Measurements from ENCODE around the gene BRD2.

The BRD2 gene

DNA sequence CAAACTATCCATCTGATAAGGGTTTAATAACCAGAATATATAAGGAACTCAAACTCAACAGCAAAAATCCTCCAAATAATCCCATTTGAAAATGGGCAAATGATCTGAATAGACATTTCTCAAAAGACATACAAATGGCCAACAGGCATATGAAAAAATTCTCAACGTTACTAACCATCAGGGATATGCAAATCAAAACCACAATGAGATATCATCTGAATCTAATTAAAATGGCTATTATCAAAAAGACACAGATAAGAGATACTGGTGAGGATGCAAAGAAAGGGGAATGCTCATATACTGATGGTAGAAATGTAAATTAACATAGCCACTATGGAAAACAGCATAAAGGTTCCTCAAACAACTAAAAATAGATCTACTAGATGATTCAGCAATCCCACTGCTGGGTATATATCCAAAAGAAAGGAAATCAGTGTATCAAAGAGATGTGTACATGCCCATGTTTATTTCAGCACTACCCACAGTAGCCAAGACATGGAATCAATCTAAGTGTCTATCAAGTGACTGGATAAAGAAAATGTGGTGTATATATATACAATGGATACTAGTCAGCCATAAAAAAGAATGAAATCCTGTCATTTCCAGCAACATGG lies 6.1 kb upstream of the BRD2 start:
- Histone ChIP-seq H3K9me3 (ENCODE audit: control insufficient read depth in 1 of 2, low read length in 2 of 2) (no peaks in the 10 kb centered on the region), H3K4me1 (ENCODE audit: control insufficient read depth in 1 of 2, insufficient read depth in 2 of 2, low read length in 2 of 2) (peaks cover 15 to 22% of the 10 kb centered on the region in 2 donors), H3K9ac (ENCODE audit: low read depth in 1 of 2, low read length in 2 of 2) (no peak overlapping the region), H3K4me3 (ENCODE audit: low read depth in 1 of 2, low read length in 2 of 2) (no peak overlapping the region), H3K27me3 (ENCODE audit: control insufficient read depth in 1 of 2, insufficient read depth in 2 of 2, low read length in 2 of 2) (no peaks in the 10 kb centered on the region), H3K27ac (ENCODE audit: low read depth, low read length) (no peak overlapping the region), H3K36me3 (ENCODE audit: control insufficient read depth in 1 of 2, insufficient read depth in 2 of 2, low read length in 2 of 2) (no peaks in the 10 kb centered on the region)

DNA sequence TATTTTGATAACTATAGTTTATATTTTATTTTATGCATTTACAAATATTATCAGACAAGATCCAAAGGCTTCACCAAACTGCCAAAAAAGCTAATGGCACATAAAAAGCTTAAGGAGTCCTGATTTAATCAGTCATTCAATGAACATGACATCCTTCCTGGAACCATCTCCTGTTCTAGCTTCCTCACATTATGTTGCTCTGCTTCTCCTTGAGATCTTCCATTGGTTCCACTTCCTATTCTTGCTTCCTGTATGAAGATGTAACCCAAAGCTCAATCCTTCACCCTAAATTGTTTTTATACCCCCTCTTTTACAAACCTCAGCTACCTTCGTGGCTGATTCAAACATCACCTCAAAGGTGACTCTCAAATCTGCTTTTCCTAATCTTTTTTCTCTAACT lies 4.5 kb upstream of the BRD2 start:
- H3K36me3 ChIP-seq (ENCODE audit: control insufficient read depth in 1 of 2, insufficient read depth in 2 of 2, low read length in 2 of 2) = no peaks in the 10 kb centered on the region
- no peak overlapping the region for H3K9ac ChIP-seq (ENCODE audit: low read depth in 1 of 2, low read length in 2 of 2)
- no peak overlapping the region for H3K27ac ChIP-seq (ENCODE audit: low read depth, low read length)
- no peaks in the 10 kb centered on the region for H3K9me3 ChIP-seq (ENCODE audit: control insufficient read depth in 1 of 2, low read length in 2 of 2)
- no peak overlapping the region for H3K4me3 ChIP-seq (ENCODE audit: low read depth in 1 of 2, low read length in 2 of 2)
- H3K4me1 ChIP-seq (ENCODE audit: control insufficient read depth in 1 of 2, insufficient read depth in 2 of 2, low read length in 2 of 2) = peaks cover 17 to 24% of the 10 kb centered on the region in 2 donors
- no peaks in the 10 kb centered on the region for H3K27me3 ChIP-seq (ENCODE audit: control insufficient read depth in 1 of 2, insufficient read depth in 2 of 2, low read length in 2 of 2)

DNA sequence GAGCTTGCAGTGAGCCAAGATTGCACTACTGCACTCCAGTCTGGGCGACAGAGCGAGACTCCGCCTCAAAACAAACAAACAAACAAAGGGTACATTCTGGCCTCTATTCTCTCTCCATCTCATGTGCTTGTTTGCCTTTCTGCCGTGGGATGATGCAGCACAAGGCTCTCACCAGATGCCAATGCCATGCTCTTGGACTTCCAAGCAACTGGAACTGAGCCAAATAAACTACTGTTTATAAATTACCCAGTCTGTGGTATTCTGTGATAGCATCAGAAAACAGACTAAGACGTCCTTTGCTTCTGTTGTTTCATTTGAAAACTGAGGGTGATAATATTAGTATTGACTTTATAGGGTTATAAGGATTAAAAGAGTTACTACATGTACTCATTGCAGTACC lies 3.6 kb upstream of the BRD2 start:
- Histone ChIP-seq H3K9me3 (ENCODE audit: control insufficient read depth in 1 of 2, low read length in 2 of 2) (no peaks in the 10 kb centered on the region), H3K27me3 (ENCODE audit: control insufficient read depth in 1 of 2, insufficient read depth in 2 of 2, low read length in 2 of 2) (no peaks in the 10 kb centered on the region), H3K9ac (ENCODE audit: low read depth in 1 of 2, low read length in 2 of 2) (no peak overlapping the region), H3K27ac (ENCODE audit: low read depth, low read length) (no peak overlapping the region), H3K36me3 (ENCODE audit: control insufficient read depth in 1 of 2, insufficient read depth in 2 of 2, low read length in 2 of 2) (no peaks in the 10 kb centered on the region), H3K4me3 (ENCODE audit: low read depth in 1 of 2, low read length in 2 of 2) (no peak overlapping the region), H3K4me1 (ENCODE audit: control insufficient read depth in 1 of 2, insufficient read depth in 2 of 2, low read length in 2 of 2) (peaks cover 17 to 24% of the 10 kb centered on the region in 2 donors)

DNA sequence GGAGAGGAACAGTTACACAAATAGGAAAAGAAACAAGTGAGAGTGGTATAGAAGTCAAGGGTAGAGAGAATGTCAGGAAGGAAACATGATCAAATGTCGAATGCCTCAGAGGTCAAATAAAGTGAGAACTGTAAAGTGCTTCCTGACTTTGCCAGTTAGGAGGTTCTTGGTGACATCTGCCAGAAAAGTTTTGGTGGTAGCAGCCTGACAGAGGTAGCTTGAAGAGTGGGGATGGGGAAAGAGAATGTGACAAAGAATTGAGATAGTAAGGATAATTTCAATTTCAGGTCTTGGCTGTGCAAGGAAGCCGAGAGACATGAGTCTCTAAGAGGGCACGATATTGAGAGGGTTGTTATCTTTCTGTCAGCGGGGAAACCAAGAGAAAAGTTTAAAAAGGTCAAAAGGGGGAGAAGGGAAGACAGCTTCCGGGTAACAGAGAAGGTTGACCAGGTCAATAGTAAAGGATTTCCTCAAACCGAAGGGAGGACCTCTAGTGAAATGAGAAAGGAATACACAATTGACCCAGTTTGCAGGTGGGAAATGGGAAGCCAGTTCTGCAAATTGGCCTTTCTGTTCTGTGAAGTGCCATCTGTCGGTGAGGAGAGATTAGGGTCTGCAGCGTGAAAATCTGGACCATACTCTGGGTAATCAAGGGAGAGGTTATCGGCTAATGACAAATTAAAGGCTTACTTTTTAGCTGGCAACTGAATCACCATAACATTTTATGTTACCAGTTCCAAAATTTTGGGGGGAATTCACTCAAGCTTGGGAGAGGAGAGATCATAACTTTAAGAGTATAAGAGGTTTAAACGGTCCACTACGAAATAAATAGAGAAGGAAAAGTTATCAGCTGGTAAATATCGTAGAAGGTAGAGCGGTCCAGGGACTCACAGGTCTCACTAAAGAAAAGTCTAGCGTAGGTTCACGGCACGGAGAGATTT lies 973 bp upstream of the BRD2 start:
- Histone ChIP-seq H3K27me3 (ENCODE audit: control insufficient read depth in 1 of 2, insufficient read depth in 2 of 2, low read length in 2 of 2) (no peaks in the 10 kb centered on the region), H3K9ac (ENCODE audit: low read depth in 1 of 2, low read length in 2 of 2) (peak overlapping the region; percentile 100), H3K4me1 (ENCODE audit: control insufficient read depth in 1 of 2, insufficient read depth in 2 of 2, low read length in 2 of 2) (peaks cover 17 to 24% of the 10 kb centered on the region in 2 donors), H3K4me3 (ENCODE audit: low read depth in 1 of 2, low read length in 2 of 2) (peak overlapping the region; percentile 89 to 94), H3K36me3 (ENCODE audit: control insufficient read depth in 1 of 2, insufficient read depth in 2 of 2, low read length in 2 of 2) (no peaks in the 10 kb centered on the region), H3K9me3 (ENCODE audit: control insufficient read depth in 1 of 2, low read length in 2 of 2) (no peaks in the 10 kb centered on the region), H3K27ac (ENCODE audit: low read depth, low read length) (peak overlapping the region; percentile 100)

DNA sequence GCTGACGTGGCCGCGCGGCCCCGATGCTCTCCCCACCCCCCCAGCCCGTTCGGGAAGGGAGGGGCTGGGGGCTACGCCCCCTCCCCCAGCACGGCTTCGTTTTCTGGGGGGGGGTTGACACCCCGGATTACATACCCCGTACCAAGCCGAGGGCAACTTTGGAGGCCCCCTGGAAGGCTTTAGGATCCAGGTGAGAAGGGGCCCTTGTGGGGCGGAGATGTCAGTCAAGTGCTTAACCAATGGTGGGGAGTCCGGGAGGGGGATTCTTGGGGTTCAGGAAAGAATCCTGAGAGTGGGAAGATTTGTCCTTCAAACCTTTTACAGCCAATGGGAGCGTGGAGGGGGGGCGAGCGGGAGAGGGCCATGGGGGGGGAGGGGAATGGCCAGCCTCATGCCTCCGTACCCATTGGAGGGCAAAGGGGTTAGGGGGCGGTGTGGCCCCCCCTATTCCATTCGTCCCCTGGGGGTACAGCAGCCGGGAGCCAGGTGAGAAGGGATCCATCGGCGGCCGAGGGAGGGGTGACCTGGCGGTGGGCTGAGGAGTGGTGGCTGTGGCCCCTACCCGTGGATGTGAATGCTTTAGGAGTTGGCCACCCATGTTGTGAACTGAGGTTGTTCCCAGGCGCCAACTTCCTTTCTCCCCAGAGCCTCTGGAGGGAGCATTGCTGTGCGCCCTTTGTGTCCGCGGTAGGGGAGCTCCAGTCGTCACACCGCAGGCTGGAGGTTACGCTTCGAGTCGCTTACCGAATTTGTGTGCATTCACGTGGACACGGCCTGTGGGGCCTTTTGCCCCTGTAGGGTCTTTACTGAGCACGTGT lies 682 bp downstream of the BRD2 start:
- peak overlapping the region; percentile 97 to 100 for H3K9ac ChIP-seq (ENCODE audit: low read depth in 1 of 2, low read length in 2 of 2)
- peak overlapping the region; percentile 100 for H3K27ac ChIP-seq (ENCODE audit: low read depth, low read length)
- H3K9me3 ChIP-seq (ENCODE audit: control insufficient read depth in 1 of 2, low read length in 2 of 2) = no peaks in the 10 kb centered on the region

DNA sequence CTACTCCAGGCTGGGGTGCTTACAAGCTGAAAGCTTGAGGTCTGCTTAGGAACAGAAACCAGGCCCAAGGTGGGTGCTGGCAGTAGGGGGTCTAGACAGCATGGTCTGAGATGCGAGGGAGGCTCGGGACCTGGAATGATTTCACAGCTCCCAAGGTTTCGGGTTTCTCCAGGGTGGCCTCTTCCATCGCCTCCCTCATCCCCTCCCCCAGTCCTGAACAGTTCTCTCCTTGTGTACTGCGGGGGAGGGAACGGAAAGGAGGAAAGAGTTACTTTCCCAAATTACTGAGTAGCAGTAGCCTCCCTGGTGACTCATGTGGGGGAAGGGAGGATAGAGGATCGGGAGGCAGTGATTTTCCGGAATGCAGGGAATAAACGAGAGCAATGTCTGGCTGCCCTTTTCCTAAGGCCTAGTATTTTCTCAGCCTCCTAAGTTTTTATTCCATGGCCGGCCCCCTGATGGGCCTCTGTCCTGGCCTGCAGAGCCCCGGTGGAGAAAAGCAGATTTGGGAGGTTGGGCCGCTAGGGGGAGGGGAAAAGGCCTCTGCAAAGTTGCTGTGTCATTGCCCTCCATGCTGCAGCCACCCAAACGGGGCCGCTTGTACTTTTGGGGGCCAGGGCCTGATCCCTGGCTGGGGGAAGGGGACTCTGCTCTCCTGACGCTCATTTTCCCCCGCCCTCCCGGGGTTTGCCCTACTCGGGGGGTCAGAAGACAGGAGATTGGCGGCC lies 1.5 kb downstream of the BRD2 start:
- Histone ChIP-seq H3K9me3 (ENCODE audit: control insufficient read depth in 1 of 2, low read length in 2 of 2) (no peaks in the 10 kb centered on the region), H3K9ac (ENCODE audit: low read depth in 1 of 2, low read length in 2 of 2) (peak overlapping the region; percentile 97 to 100), H3K36me3 (ENCODE audit: control insufficient read depth in 1 of 2, insufficient read depth in 2 of 2, low read length in 2 of 2) (peaks cover 10 to 17% of the 10 kb centered on the region in 2 donors), H3K27ac (ENCODE audit: low read depth, low read length) (peak overlapping the region; percentile 100), H3K27me3 (ENCODE audit: control insufficient read depth in 1 of 2, insufficient read depth in 2 of 2, low read length in 2 of 2) (no peaks in the 10 kb centered on the region), H3K4me3 (ENCODE audit: low read depth in 1 of 2, low read length in 2 of 2) (peak overlapping the region; percentile 89 to 94), H3K4me1 (ENCODE audit: control insufficient read depth in 1 of 2, insufficient read depth in 2 of 2, low read length in 2 of 2) (peaks cover 24 to 27% of the 10 kb centered on the region in 2 donors)

More for the DNA sequence above, 682 bp downstream of the BRD2 start:
- Histone ChIP-seq H3K27me3 (ENCODE audit: control insufficient read depth in 1 of 2, insufficient read depth in 2 of 2, low read length in 2 of 2) (no peaks in the 10 kb centered on the region), H3K36me3 (ENCODE audit: control insufficient read depth in 1 of 2, insufficient read depth in 2 of 2, low read length in 2 of 2) (peaks cover 4 to 10% of the 10 kb centered on the region in 2 donors), H3K4me1 (ENCODE audit: control insufficient read depth in 1 of 2, insufficient read depth in 2 of 2, low read length in 2 of 2) (peaks cover 17 to 24% of the 10 kb centered on the region in 2 donors), H3K4me3 (ENCODE audit: low read depth in 1 of 2, low read length in 2 of 2) (peak overlapping the region; percentile 89 to 94)

DNA sequence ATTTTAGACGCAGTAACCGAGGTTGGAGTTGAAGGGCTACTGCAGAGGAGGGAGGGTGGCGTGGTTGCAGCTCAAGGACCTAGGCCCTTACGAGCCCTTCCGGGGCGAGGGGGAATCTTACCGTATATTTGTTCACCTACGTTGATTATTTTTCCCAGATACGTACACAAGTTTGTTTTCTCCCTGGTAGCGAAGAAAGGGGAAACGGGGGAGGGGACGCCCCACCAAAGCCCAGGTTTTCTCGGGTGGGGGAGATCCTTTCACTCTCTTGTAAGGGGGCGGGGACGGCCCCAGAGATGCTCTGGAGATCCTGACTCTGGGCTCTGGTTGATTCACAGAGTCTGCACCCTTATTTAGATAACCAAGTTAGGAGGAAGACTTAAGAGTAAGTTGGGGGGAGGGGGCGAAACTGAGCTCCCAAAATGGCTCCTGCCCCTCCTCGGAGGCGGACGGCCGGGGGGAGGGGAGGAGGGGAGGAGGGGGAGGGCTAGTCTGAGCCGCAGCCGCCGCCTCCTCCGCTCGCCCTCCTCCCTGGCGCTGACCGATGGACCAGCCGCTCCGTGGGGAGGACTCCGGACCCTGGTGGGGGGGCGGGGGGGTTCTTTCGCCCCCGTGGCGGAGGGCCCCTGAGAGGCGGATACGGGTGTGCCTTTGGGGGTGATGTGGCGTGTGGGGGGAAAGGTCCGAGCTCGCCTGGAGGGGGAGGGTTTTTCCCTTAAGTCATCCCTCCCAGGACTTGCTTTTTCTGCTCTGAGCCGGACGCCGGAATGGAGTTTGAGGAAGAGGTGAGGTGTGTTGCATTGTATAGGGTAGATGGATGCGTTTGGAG lies 2.2 kb downstream of the BRD2 start:
- Histone ChIP-seq H3K4me1 (ENCODE audit: control insufficient read depth in 1 of 2, insufficient read depth in 2 of 2, low read length in 2 of 2) (peaks cover 27 to 31% of the 10 kb centered on the region in 2 donors), H3K9me3 (ENCODE audit: control insufficient read depth in 1 of 2, low read length in 2 of 2) (no peaks in the 10 kb centered on the region), H3K9ac (ENCODE audit: low read depth in 1 of 2, low read length in 2 of 2) (peak overlapping the region; percentile 97 to 100), H3K36me3 (ENCODE audit: control insufficient read depth in 1 of 2, insufficient read depth in 2 of 2, low read length in 2 of 2) (peaks cover 16 to 25% of the 10 kb centered on the region in 2 donors), H3K27ac (ENCODE audit: low read depth, low read length) (peak overlapping the region; percentile 100), H3K4me3 (ENCODE audit: low read depth in 1 of 2, low read length in 2 of 2) (peak overlapping the region; percentile 89 to 94), H3K27me3 (ENCODE audit: control insufficient read depth in 1 of 2, insufficient read depth in 2 of 2, low read length in 2 of 2) (no peaks in the 10 kb centered on the region)

DNA sequence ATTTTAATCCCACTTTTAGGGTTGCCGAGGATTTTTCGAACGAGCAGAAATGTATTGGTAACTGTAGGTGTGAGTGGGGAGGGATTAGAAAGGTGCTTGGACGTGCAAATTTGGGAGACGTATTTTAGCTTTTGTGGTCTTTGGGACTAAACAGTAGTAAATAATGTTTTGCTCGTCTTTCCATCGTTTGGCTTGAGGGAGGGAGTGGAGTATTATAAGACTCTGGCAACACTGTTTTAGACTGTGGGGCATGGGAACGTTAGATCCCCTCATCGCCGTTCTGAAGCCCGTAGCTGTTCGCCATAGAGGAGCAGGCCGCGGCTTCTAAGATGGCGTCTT lies 2.8 kb downstream of the BRD2 start:
- Histone ChIP-seq H3K4me3 (ENCODE audit: low read depth in 1 of 2, low read length in 2 of 2) (peak overlapping the region; percentile 89 to 94), H3K4me1 (ENCODE audit: control insufficient read depth in 1 of 2, insufficient read depth in 2 of 2, low read length in 2 of 2) (peaks cover 27 to 31% of the 10 kb centered on the region in 2 donors), H3K27ac (ENCODE audit: low read depth, low read length) (peak overlapping the region; percentile 100), H3K36me3 (ENCODE audit: control insufficient read depth in 1 of 2, insufficient read depth in 2 of 2, low read length in 2 of 2) (peaks cover 22 to 31% of the 10 kb centered on the region in 2 donors), H3K9ac (ENCODE audit: low read depth in 1 of 2, low read length in 2 of 2) (peak overlapping the region; percentile 79 to 100), H3K9me3 (ENCODE audit: control insufficient read depth in 1 of 2, low read length in 2 of 2) (no peaks in the 10 kb centered on the region), H3K27me3 (ENCODE audit: control insufficient read depth in 1 of 2, insufficient read depth in 2 of 2, low read length in 2 of 2) (no peaks in the 10 kb centered on the region)

Data from duodenal mucosa (tissue), 2 donors.